Lung (tissue), 12 donors: Measurements from ENCODE around the gene SIL1. TPM values are rescaled to one million over a fixed set of nuclear protein-coding genes. Genes with fewer than 3 reads are reported as not detected.

Experiments used
- ATAC-seq: fragments of 200-7000 bp; cut with Tn5 transposase; one replicate; pipeline ENCODE4 v1.9.1; 2020; ENCODE audit warnings: moderate number of reproducible peaks; ENCODE audit not compliant: insufficient read depth, low FRiP score
- DNase-seq, 3 donors: peaks; one replicate each; pipeline ENCODE4 v3.0.0-alpha.2; 2013 to 2017
- H3K27ac ChIP-seq, 2 donors: one replicate each; pipeline ENCODE4 v1.5.1; 2013; ENCODE audit warnings: mild to moderate bottlenecking in 2 of 2, moderate library complexity in 2 of 2, control low read depth in 1 of 2, inconsistent platforms in 1 of 2, low read depth in 1 of 2, low read length in 1 of 2
- H3K27me3 ChIP-seq, 3 donors: one replicate each; pipeline ENCODE4 v1.5.1; 2013; ENCODE audit warnings: low read length in 2 of 3; ENCODE audit not compliant: control insufficient read depth in 3 of 3, insufficient read depth in 3 of 3
- H3K36me3 ChIP-seq, 4 donors: one replicate each; pipeline ENCODE4 v1.5.1; 2013; ENCODE audit warnings: low read length in 4 of 4, mild to moderate bottlenecking in 1 of 4, moderate library complexity in 1 of 4; ENCODE audit not compliant: control insufficient read depth in 4 of 4, insufficient read depth in 4 of 4
- H3K4me1 ChIP-seq, 5 donors: one replicate each; pipeline ENCODE4 v1.5.1; 2013; ENCODE audit warnings: low read length in 5 of 5, mild to moderate bottlenecking in 2 of 5, moderate library complexity in 1 of 5; ENCODE audit not compliant: control insufficient read depth in 5 of 5, insufficient read depth in 5 of 5
- H3K4me3 ChIP-seq: one replicate; pipeline ENCODE4 v1.5.1; 2013; ENCODE audit warnings: mild to moderate bottlenecking, control low read depth, moderate library complexity
- H3K9ac ChIP-seq, 2 donors: one replicate each; pipeline ENCODE4 v1.5.1; 2013; ENCODE audit warnings: low read length in 2 of 2, control low read depth in 1 of 2; ENCODE audit not compliant: insufficient read depth in 1 of 2
- H3K9me3 ChIP-seq, 4 donors: one replicate each; pipeline ENCODE4 v1.5.1; 2013; ENCODE audit warnings: low read length in 3 of 4, mild to moderate bottlenecking in 1 of 4, moderate library complexity in 1 of 4; ENCODE audit not compliant: control insufficient read depth in 4 of 4, insufficient read depth in 3 of 4
- CTCF ChIP-seq: IDR thresholded peaks from 2 replicates; pipeline ENCODE4 v1.5.1; 2012; ENCODE audit warnings: mild to moderate bottlenecking; ENCODE audit errors: control extremely low read depth, extremely low read depth
- WGBS, 2 donors: extraction: QIAGEN DNeasy Blood & Tissue Kit; methylation state at CpG; one replicate each; pipeline ENCODE4 v1.1.7; 2013; 5-methylcytosine and 5-hydroxymethylcytosine counted together
- polyA plus RNA-seq, 2 donors: library from polyadenylated mRNA; stranded (reverse); fragments of 200-250 nt; gene quantifications; one replicate each; pipeline ENCODE4 v1.2.1, GENCODE V29; 2013
- total RNA-seq, 2 donors: library from RNA; depleted of rRNA in 1 of 2; stranded (reverse); fragments of >200 nt in 1 of 2; gene quantifications; one replicate each; pipeline ENCODE4 v1.2.1, GENCODE V29; 2014 to 2021
- donor health status: control.
- donor health status: control.
- donor health status: Bipolar disorder and iron deficiency.
- donor health status: healthy.
- donor health status: DM: yes; HTN: yes; CAD: no.

SIL1 gene
- total and polyA plus RNA-seq, 4 donors = 38.5 to 109 (median 78.4) TPM

DNA sequence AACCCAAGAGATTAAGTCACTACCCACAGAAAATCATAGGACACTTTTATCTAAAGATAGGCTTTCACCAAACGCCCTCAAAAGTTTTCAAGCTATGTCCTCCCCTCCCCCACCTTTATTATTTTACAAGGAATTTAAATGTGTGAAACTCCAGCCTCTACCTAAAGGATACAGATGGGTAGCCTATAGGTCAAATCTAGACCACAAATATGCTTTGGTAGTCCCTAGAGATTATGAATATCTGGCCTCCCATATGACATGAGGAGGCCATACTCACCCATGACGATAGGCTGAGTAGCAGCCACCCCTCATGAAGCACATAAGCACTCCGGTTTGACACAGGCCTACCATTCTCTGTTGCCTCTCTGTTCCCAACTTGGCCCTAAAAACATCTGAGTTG lies 11.9 kb downstream of the SIL1 start:
- Histone ChIP-seq H3K36me3 (peaks cover 0 to 3% (median under 1%) of the 10 kb centered on the region in 4 donors), H3K4me1 (peaks cover 6 to 43% (median 15%) of the 10 kb centered on the region in 5 donors), H3K27me3 (no peaks in the 10 kb centered on the region), H3K9me3 (no peaks in the 10 kb centered on the region), H3K4me3 (no peak overlapping the region), H3K9ac (no peak overlapping the region), H3K27ac (no peak overlapping the region)
- ATAC-seq = no peak
- DNase-seq = no peak
- 92 to 94% methylated on average over 3 of the region's 3 CpGs for WGBS, 2 donors
- no peak for TF ChIP-seq CTCF

DNA sequence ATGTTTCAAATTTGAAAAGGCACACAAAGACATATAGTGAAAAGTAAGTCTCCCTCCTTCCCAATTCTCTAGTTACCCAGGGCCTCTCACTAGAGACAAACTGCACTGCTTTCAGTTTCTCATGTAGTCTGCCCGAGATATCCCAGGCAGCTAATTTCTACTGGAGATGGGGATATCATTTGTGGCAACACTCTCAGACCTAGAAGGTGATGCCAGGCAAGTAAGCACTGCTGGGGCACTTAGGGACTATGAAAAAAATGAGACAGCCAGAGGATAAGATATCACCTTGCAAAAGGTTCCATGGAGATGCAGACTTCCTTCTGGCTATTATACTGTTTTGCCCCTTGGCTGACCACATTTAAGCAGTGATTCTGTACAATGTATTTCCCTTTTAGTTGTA lies 12.6 kb downstream of the SIL1 start:
- no peak for ATAC-seq
- peak in 1 of 3 donors; percentile 38 for DNase-seq
- Histone ChIP-seq H3K4me3 (no peak overlapping the region), H3K9ac (peak overlapping the region in 1 of 2 donors; percentile 26), H3K27ac (no peak overlapping the region), H3K27me3 (no peaks in the 10 kb centered on the region), H3K4me1 (peaks cover 9 to 47% (median 19%) of the 10 kb centered on the region in 5 donors), H3K36me3 (peaks cover 0 to 3% (median under 1%) of the 10 kb centered on the region in 4 donors), H3K9me3 (no peaks in the 10 kb centered on the region)
- TF ChIP-seq CTCF = no peak
- WGBS, 2 donors = 67% methylated on average over 1 of the region's 1 CpG

DNA sequence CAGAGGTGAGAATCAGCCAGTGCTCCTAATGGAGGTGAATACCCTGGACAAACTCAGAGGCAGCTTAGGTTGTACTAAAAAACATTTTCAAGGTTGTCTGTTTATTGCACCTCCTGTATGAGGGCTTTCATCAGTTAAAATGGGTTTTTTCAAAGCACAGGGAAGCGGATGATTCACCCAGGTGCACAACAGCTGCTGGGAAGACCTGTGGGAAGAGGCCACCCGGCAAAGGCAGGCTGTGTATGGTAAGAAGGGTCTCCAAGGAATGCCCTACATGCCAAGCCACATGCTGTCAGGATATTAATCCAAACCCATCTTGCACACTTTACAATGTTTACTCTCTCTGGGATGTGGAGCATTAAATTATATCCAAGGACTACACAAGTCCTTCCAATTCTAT lies 14.7 kb downstream of the SIL1 start:
- no peaks in the 10 kb centered on the region for H3K27me3 ChIP-seq
- H3K9ac ChIP-seq = no peak overlapping the region
- H3K9me3 ChIP-seq = no peaks in the 10 kb centered on the region
- no peak overlapping the region for H3K27ac ChIP-seq
- no peak for ATAC-seq
- peaks cover 13 to 56% (median 28%) of the 10 kb centered on the region in 5 donors for H3K4me1 ChIP-seq
- TF ChIP-seq CTCF = no peak
- DNase-seq = no peak
- H3K4me3 ChIP-seq = no peak overlapping the region
- H3K36me3 ChIP-seq = peaks cover 0 to 3% (median under 1%) of the 10 kb centered on the region in 4 donors
- 79 to 93% methylated on average over 2 of the region's 2 CpGs for whole genome bisulfite sequencing, 2 donors

DNA sequence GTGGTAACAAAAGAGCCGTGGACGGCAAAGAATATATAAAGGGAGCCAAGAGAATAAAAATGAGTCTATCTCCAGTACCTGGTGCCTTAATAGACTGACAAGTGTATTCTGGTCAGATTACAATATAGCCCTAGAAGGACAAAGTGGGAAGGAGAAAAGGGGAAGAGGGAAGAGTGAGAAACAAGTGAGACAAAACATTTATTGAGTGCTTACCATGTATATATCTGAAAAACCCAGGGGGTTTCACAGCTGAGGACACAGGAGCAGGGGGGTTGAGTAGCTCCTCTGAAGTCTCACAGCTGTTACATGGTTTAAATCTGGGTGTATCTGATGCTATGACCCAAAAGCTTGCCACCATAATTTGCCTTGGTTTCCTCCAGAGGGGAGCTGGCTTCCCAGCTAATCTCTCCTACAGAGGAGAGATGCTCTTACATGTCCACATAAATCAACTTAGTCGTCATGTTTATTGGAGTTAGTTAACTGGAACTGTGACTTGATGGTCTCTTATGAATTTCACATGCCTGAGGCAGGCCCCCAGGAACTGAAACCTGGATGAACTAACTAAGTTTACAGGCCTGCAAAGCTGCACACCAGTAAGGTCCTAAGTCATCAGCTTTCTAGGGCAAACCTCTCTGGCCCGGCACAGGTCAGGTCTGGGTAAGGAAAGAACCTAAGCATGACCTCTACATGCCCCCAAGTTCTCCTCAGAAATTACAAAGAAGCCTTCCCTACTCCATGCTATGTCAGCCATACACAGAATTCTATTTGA lies 15.5 kb downstream of the SIL1 start:
- Histone ChIP-seq H3K27ac (no peak overlapping the region), H3K4me3 (no peak overlapping the region), H3K27me3 (no peaks in the 10 kb centered on the region), H3K9me3 (no peaks in the 10 kb centered on the region), H3K4me1 (peaks cover 19 to 63% (median 31%) of the 10 kb centered on the region in 5 donors), H3K9ac (no peak overlapping the region), H3K36me3 (peaks cover 0 to 3% (median under 1%) of the 10 kb centered on the region in 4 donors)
- no peak for DNase-seq
- TF ChIP-seq CTCF = no peak
- 92 to 93% methylated on average over 4 of the region's 4 CpGs for WGBS, 2 donors
- ATAC-seq = no peak
